Smooth muscle cell (in vitro differentiated cells): ENCODE measurements around the gene NDUFS7. TPM values are rescaled to one million over a fixed set of nuclear protein-coding genes. Genes with fewer than 3 reads are reported as not detected.

Experiments
- DNase-seq: peaks from one replicate; lab custom pipeline; 2025; ENCODE audit not compliant: unreplicated experiment; lab: John Stamatoyannopoulos, UW
- H2AFZ ChIP-seq: fragments of 200-600 bp; sonication (generic); 2 replicates; pipeline ENCODE4 v1.6.0; 2016; ENCODE audit warnings: antibody characterized with exemption, low read depth, mild to moderate bottlenecking
- H3F3A ChIP-seq: fragments of 200-600 bp; sonication (generic); 2 replicates; pipeline ENCODE4 v1.6.0; 2017; ENCODE audit warnings: antibody characterized with exemption, low read depth
- H3K27ac ChIP-seq: fragments of 200-600 bp; sonication (generic); 2 replicates; pipeline ENCODE4 v1.5.1; 2016; ENCODE audit warnings: low read depth, mild to moderate bottlenecking
- H3K27me3 ChIP-seq: fragments of 200-600 bp; sonication (generic); 2 replicates; pipeline ENCODE4 v1.6.1; 2016; ENCODE audit warnings: low read depth, mild to moderate bottlenecking
- H3K36me3 ChIP-seq: fragments of 200-600 bp; sonication (generic); 2 replicates; pipeline ENCODE4 v1.5.1; 2016; ENCODE audit warnings: low read depth
- H3K4me1 ChIP-seq: fragments of 200-600 bp; sonication (generic); 2 replicates; pipeline ENCODE4 v1.5.1; 2016; ENCODE audit warnings: low read depth
- H3K4me2 ChIP-seq: fragments of 200-600 bp; sonication (generic); 2 replicates; pipeline ENCODE4 v1.6.0; 2016; ENCODE audit warnings: mild to moderate bottlenecking
- H3K4me3 ChIP-seq: fragments of 200-600 bp; sonication (generic); 2 replicates; pipeline ENCODE4 v1.5.1; 2016; ENCODE audit warnings: mild to moderate bottlenecking
- H3K79me2 ChIP-seq: fragments of 200-600 bp; sonication (generic); 2 replicates; pipeline ENCODE4 v1.6.0; 2016; ENCODE audit warnings: low read depth, mild to moderate bottlenecking
- H3K9ac ChIP-seq: fragments of 200-600 bp; sonication (generic); 2 replicates; pipeline ENCODE4 v1.6.0; 2016; ENCODE audit warnings: low read depth
- H3K9me3 ChIP-seq: fragments of 200-600 bp; sonication (generic); replicated peaks from 2 replicates; pipeline ENCODE4 v1.5.1; 2016; ENCODE audit warnings: low read depth
- H4K20me1 ChIP-seq: fragments of 200-600 bp; sonication (generic); 2 replicates; pipeline ENCODE4 v1.6.0; 2016; ENCODE audit warnings: low read depth
- WGBS: methylation state at CpG from one replicate; pipeline ENCODE4 v1.1.7; 2016; ENCODE audit warnings: low lambda C conversion rate; 5-methylcytosine and 5-hydroxymethylcytosine counted together
- polyA plus RNA-seq: library from polyadenylated mRNA; unstranded; fragments of >200 nt; fragmentation: Nextera tagmentation; extraction: Ambion mirVana; gene quantifications from 2 replicates; pipeline ENCODE4 v1.2.1, GENCODE V29; 2016
- total RNA-seq: library from RNA; depleted of rRNA; stranded (reverse); fragments of >200 nt; gene quantifications from 2 replicates; pipeline ENCODE4 v1.2.3, GENCODE V29; 2014
- TF ChIP-seq, protein P1 (sequence below): fragments of 200-600 bp; sonication (generic); IDR thresholded peaks from 2 replicates; pipeline ENCODE4 v1.5.1; 2017; ENCODE audit warnings: borderline replicate concordance, mild to moderate bottlenecking, antibody characterized with exemption; ENCODE audit not compliant: insufficient read depth, poor library complexity, severe bottlenecking

NDUFS7 gene
- total and polyA plus RNA-seq, 2 experiments from 2014 or later = 95.8 to 245 TPM

DNA sequence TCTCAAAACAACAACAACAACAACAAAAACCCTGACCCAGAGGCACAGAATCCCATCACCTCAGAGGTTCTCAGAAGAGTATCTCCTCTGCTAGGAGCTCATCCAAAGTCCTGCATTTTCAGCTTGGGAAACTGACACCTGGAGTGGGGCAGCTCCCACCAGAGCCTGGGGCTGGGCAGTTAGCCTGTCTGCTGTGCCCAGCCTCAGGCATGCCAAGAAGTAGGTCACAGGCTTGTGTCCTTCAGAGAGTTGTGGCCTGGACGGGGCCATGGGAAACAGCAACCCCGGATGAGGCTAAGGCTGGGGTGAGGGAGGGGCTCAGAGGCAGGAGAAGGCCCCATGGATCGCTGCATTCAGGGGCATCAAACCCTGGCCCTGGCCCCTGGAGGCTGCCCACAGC lies 2.1 kb downstream of the NDUFS7 start:
- Histone ChIP-seq H3K79me2 (peaks cover 25% of the 10 kb centered on the region), H3F3A (peaks cover 8% of the 10 kb centered on the region), H3K4me2 (no peak overlapping the region), H4K20me1 (peaks cover 5% of the 10 kb centered on the region), H3K4me1 (peaks cover 15% of the 10 kb centered on the region), H3K9ac (no peak overlapping the region), H3K4me3 (no peak overlapping the region), H3K9me3 (no peaks in the 10 kb centered on the region), H3K27me3 (no peaks in the 10 kb centered on the region), H3K36me3 (no peaks in the 10 kb centered on the region), H2AFZ (no peak overlapping the region), H3K27ac (no peak overlapping the region)
- 97% methylated on average over 3 of the region's 3 CpGs for WGBS
- TF ChIP-seq, protein P1, sequence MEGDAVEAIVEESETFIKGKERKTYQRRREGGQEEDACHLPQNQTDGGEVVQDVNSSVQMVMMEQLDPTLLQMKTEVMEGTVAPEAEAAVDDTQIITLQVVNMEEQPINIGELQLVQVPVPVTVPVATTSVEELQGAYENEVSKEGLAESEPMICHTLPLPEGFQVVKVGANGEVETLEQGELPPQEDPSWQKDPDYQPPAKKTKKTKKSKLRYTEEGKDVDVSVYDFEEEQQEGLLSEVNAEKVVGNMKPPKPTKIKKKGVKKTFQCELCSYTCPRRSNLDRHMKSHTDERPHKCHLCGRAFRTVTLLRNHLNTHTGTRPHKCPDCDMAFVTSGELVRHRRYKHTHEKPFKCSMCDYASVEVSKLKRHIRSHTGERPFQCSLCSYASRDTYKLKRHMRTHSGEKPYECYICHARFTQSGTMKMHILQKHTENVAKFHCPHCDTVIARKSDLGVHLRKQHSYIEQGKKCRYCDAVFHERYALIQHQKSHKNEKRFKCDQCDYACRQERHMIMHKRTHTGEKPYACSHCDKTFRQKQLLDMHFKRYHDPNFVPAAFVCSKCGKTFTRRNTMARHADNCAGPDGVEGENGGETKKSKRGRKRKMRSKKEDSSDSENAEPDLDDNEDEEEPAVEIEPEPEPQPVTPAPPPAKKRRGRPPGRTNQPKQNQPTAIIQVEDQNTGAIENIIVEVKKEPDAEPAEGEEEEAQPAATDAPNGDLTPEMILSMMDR = no peak
- DNase-seq = no peak

DNA sequence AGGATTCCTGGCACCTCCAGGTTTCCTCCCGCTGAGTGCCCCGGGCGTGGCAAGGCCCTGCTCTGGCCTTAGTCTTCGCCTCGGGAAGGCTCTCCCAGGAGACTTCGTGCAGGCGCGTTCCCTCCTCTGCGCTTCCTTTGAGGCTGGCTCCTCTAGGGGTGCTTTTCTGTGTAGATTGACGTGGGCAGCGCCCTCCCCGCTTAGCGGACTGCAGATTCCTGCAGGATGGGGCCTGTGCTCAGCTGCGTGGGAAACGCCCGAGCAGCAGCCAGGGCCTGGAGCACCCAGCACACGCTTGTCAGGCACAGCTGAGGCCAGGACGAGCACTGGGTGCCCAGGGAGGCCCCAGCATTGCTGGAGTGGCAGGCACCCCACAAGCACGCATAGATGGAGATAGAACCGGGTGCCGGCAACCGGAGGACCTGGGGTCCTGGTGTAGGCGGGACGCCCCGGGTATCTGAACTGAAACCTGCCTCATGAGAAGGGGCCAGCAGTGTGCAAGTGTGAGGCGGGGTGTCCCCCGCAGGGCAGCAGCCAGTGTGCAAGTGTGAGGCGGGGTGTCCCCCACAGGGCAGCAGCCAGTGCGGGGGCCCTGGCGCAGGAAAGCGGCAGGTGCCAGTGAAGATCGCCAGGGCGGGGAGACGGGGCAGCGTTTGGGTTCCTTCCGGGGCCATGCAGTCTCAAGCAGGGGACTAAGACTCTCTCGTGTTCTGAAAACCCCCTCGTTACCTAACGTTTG lies 3.4 kb downstream of the NDUFS7 start:
- no peak overlapping the region for H3K4me3 ChIP-seq
- H3K4me1 ChIP-seq = peaks cover 7% of the 10 kb centered on the region
- TF ChIP-seq, protein P1 = no peak
- H3K36me3 ChIP-seq = no peaks in the 10 kb centered on the region
- H3K4me2 ChIP-seq = no peak overlapping the region
- DNase-seq = no peak
- H3K79me2 ChIP-seq = peaks cover 25% of the 10 kb centered on the region
- H3K27me3 ChIP-seq = no peaks in the 10 kb centered on the region
- H2AFZ ChIP-seq = no peak overlapping the region
- H3K27ac ChIP-seq = no peak overlapping the region
- H3K9ac ChIP-seq = no peak overlapping the region
- 95% methylated on average over 39 of the region's 39 CpGs for WGBS
- no peaks in the 10 kb centered on the region for H3K9me3 ChIP-seq
- H3F3A ChIP-seq = peaks cover 6% of the 10 kb centered on the region
- peaks cover 5% of the 10 kb centered on the region for H4K20me1 ChIP-seq

DNA sequence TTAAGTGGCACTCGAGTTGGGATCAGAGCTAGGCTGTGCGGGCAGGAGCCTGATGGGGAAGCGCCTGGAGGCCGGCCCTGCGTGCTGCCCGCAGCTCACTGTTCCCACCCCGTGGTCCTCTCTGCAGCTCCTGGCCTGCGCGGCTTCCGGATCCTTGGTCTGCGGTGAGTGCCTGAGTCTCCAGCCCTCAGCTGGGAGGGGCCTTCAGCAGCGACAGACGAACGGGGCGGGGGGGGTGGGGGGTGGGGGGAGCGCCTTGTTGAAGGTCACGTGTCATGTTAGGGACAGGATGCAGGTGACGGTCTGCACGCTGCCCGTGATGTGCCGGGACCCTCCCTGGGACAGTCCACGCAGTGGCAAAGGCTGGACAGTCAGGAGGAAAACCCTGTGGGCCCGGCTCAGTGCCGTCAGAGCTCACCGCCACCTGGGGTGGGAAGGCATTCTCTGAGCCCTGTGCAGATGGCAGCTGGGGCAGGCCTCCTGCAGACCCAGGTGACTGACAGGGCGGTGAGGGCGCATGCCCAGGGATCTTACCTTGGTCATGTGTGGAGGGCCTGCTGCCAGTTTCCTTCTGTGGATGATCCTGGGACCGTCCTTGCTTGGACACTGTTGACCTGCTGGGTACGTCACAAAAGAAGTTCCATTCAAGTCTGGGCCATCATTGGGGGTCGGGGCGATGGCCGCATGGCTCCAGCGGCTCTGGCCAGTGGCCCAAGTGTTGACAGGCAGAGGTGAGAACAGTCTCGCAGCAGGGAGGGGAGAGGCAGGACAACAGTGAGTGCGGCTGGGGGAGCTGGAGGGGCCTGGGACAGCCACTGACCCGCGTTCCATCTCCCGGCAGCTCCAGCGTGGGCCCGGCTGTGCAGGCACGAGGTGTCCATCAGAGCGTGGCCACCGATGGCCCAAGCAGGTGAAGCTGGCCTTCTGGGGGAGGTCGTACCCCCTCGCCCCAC lies 4.3 kb downstream of the NDUFS7 start:
- H3K4me2 ChIP-seq = no peak overlapping the region
- H3K9me3 ChIP-seq = no peaks in the 10 kb centered on the region
- H3K27ac ChIP-seq = no peak overlapping the region
- no peak overlapping the region for H2AFZ ChIP-seq
- 93% methylated on average over 43 of the region's 45 CpGs for whole genome bisulfite sequencing
- DNase-seq = no peak
- no peak overlapping the region for H3K4me3 ChIP-seq
- no peak overlapping the region for H3K9ac ChIP-seq
- H3K79me2 ChIP-seq = peaks cover 25% of the 10 kb centered on the region
- peaks cover 4% of the 10 kb centered on the region for H3F3A ChIP-seq
- H3K4me1 ChIP-seq = peaks cover 7% of the 10 kb centered on the region
- peaks cover 1% of the 10 kb centered on the region for H4K20me1 ChIP-seq
- TF ChIP-seq, protein P1 = no peak
- no peaks in the 10 kb centered on the region for H3K36me3 ChIP-seq
- H3K27me3 ChIP-seq = no peaks in the 10 kb centered on the region
